ENCODE results near the gene PET100.

Gene PET100

DNA sequence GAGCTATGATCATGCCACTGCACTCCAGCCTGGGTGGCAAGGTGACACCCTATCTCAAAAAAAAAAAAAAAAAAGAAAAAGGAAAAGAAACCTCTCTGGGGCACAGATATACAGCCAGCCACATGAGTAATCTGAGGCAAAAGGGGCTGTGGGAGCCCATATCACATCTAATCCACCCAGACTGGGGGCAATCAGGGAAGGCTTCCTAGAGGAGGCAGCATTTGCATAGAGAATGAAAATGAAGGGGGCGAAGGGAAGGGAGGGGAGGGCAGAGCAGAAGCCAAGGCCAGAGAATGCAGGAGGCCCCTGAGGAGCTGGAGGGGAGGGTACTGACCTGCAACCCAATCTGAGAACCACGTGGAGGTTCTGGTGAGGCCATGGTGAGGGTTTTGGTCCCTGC is 20.6 kb downstream of the PET100 start:
- no peak for DNase-seq (ENCODE audit: low spot score)

DNA sequence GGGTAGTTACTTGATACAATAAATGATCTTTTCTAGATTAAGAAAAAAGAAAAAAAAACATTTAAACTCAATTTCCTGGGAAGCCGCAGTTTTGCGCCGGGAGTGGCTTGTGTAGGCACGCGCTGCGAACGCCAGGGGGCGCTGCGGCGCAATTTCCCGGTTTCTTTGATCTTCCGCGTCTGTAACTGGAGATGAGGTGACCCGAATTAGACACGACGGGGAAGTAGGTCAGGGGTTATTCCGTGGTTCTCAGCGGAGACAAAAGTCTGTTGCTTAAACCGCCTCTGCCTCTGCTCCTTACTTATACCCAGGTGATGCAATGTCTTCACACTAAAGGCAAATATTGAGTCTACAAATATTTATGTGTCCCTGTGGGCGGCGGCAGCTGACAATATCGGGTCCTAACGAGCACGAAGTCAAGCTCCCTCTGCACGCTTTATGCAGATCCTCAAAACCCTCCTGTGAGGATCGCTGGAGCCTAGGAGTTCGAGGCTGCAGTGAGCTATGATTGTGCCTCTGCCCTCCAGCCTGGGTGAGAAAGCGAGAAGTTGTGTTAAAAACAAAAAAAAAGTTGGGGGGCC is 22.6 kb downstream of the PET100 start:
- peak; percentile 88 for DNase-seq (ENCODE audit: low spot score)

DNA sequence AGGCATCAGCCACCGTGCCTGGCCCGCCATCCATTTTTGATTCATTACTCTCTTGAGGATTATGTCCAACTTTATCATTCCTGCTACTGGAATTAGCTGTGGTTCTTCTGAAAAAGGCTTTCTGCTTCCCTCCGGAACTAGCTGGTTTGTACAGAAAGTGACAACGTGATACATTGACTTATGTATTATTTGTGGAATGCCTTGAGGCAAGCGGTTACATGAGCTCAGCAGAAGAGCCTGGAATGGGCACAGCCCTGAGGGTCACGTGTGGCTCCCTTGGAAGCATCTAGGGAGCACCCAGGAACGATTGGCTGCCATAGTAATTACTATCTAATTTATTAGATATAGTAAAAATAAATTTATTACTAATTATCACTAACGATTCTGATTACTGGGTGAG is 24.8 kb downstream of the PET100 start:
- DNase-seq (ENCODE audit: low spot score): no peak

DNA sequence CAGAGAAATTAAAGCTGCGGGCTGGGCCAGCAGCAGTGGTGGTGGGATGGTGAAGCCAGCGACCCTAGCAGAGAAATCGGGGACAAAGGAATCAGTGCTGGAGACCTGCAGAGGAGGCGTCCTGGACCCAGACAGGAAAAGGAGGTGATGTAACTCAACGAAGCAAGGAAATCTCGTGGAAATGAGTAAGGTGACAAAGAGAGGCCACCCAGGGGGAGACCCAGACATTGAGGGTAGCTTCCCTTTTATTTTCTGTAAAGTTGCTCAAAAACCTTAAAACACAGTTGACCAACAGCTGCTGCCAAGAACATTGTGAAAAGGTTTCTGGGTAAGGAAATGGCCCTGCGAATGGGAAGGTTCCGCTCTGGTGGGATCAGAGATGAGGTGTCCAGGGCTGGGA is 26.0 kb downstream of the PET100 start:
- no peak for DNase-seq (ENCODE audit: low spot score)

DNA sequence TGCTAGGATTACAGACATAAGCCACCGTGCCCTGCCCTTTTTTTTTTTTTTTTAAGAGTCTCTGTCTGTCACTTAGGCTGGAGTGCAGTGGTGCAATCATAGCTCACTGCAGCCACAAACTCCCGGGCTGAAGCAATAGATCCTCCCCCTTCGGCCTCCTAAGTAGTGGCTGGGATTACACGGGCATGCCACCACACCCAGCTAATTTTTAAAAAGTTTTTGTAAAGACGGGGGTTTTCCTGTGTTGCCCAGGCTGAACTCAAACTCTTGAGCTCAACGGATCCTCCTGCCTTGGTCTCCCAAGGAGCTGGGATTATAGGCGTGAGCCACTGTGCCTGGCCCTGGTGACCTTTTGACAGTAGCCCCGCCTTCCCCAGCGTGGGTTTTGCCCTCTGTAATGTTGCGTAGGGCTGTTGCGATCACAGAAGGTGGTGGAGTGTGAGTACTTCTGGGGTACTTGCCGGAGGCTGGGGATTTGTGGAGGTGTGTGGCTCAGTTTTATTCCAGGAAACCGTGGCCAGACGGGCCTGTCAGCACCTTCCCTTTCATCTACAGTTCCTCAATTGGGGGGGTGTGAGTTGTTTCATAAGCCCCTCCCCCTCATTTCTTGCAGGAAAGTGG is 27.6 kb downstream of the PET100 start:
- no peak for DNase-seq (ENCODE audit: low spot score)

DNA sequence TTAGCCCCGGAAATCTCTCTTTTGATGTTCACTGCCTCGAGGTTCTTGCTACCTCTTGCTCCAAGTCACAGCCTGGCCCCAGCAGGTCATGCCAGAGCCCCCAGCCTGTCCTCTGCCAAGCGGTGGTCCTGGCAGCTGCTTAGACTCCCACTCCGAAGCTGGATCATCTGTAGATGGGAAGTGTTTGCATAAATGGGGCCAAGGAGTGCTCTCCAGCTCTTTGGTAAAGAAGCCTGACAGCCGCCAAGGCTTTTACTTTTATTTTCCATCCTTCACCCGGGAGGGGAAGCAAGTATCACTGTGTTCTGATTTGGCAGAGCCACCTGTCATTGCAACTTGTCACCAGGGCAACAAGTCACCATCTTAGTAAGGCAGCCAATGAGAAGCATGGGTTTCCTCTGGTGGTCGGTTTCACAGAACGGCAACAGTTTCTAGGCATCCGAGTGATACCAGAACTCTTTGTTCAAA is 28.7 kb downstream of the PET100 start:
- DNase-seq (ENCODE audit: low spot score): no peak

DNA sequence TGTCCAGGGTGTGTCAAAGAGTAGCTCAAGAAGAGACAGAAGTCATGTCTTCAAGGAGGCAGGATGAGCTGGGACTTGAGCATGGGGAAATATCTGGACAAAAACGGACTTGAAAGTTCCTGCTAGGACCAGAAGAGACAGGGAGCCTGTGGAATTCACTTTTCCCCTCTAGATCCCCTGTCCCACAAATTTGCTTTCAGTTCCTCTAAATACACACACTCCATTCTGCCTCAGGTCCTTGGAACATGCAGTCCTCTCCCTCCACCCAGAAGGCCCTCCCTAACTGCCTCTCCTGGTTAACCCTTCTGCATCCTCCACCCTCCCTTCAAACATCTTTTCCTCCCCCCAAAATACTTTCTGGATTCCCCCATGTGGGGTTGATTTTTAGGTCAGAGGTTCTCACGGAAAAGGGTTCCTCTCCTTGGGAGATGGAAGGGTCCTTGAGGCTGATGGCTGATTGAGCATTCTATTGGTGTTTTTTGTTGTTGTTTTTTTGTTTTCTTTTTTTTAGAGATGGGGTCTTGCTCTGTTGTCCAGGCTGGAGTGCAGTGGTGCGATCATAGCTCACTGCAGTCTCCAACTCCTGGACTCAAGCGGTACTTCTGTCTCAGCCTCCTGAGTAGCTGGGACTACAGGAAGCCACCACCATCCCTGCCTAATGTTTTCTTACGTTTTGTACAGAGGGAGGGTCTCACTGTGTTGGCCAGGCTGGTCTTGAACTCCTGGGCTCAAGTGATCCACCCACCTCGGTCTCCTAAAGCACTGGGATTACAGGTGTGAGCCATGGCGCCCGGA is 32.3 kb downstream of the PET100 start:
- DNase-seq (ENCODE audit: low spot score): no peak

DNA sequence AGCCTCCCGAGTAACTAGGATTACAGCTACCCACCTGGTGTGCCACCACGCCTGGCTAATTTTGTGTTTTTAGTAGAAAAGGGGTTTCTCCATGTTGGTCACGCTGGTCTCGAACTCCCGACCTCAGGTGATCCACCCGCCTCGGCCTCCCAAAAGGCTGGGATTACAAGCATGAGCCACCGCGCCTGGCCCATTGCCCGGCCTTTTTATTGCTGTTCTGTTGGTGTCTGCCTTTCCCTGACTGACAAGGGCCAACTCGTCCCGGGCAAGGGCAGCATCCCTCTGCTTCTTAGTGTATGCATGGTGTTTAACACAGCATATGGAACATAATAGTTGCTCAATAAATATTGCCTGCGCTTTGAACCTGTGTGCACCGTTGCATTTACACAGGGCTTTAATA is 33.1 kb downstream of the PET100 start:
- DNase-seq (ENCODE audit: low spot score): no peak

DNA sequence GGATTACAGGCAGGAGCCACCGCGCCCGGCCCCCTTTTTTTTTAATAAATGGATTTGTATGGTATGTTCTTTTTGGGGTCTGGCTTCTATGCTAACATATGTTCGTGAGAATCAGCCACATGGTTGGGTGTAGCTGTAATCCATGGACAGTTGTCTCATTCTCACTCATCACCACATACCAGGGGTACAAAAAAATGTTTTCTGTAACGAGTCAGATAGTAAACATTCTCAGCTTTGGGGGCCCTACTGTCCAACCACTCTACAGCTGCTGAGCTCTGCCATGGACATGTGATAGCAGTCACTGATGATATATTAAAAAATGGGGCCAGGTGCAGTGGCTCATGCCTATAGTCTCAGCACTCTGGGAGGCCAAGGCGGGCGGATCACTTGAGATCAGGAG is 34.1 kb downstream of the PET100 start:
- DNase-seq (ENCODE audit: low spot score): no peak

DNA sequence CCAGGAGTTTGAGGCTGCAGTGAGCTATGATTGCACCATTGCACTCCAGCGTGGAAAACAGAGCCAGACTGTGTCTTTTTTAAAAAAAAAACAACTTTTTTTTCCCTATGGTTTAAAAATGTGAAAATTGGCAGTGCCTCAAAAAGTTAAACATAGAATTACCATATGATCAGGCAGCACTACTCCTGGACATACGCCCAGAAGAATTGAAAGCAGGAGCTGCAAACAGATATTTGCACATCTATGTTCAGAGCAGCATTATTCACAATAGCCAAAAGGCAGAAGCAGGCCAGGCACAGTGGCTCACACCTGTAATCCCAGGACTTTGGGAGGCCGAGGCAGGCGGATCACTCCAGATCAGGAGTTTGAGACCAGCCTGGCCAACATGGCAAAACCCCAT is 35.5 kb downstream of the PET100 start:
- DNase-seq (ENCODE audit: low spot score): no peak

DNA sequence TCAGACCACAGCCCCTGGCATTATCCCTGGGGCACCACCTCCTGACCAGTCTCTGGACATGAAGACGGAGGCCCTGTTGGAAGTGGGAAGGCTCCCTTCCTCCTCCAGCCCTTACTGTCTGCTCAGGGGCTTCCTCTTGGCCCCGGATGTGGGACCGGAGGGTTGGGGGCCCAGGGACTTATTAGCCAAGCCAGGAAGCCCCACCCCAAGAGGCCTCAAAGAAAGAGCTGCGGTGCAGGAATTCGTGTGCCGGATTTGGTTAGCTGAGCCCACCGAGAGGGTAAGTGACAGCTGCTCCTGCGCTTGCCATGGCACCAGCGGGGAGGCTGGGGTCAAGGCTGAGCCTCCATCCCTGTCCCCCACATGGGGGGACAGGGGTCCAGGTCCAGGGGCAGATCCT is 39.2 kb downstream of the PET100 start, which contains the start of gene RETN:
RETN (plus strand) TSS at position 208 of the 400 bp plus-strand sequence. CDS start 278 bp downstream, outside the sequence.
- DNase-seq (ENCODE audit: low spot score): no peak

DNA sequence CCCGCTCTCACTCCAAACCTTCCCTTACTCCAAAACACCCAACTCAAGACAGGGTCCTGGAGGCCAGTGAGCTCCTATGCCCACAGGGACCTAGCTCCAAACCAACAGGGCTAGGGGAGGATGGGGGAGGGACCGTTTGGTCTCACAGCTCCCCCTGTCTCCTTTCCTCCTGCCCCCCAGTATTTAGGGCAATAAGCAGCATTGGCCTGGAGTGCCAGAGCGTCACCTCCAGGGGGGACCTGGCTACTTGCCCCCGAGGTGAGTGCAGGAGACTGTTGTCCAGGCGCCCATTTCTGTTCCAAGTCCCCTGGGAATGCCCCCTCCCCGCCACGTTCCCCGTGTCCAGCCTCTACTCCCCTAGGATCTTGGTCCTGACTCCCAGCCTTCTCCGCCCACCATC is 40.0 kb downstream of the PET100 start:
- DNase-seq (ENCODE audit: low spot score): no peak

DNA sequence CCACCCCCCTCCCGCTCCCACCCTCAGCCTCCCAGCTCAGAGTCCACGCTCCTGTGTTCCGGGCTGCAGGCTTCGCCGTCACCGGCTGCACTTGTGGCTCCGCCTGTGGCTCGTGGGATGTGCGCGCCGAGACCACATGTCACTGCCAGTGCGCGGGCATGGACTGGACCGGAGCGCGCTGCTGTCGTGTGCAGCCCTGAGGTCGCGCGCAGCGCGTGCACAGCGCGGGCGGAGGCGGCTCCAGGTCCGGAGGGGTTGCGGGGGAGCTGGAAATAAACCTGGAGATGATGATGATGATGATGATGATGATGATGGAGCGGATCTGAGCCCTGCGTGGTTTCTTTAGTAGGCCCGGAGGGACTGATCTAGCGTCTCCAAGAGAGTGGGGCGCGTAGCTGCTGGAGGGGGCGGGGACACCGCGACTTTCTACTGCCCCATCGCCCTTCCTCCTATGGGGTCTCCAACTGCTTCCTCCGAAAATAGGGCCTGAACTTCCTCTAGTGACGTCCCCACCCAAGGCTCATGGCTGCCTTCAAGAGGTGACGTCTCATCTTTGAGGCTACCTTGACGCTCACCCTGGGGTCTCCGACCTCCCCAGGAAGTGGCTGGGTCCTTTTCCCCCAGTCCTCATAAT is 40.7 kb downstream of the PET100 start:
- no peak for DNase-seq (ENCODE audit: low spot score)

DNA sequence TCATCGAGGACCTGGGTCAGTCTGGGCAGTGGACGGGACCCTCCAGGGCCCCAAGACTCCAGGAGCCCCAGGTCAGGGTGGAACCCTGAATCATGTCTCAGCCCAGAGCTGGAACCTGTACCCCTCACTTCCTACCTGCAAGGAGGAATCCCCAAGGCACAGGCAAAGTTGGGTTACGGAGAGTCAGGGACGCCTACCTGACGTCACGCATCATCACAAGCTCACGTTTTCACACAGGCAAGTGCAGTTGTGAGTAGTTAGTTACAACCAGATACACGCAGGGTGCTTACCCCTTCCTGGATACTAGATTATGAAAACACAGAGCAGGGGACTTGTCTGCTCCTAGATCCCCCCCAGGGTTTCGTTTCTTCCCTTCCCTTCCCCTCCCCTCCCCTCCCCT is 41.2 kb downstream of the PET100 start:
- no peak for DNase-seq (ENCODE audit: low spot score)

DNA sequence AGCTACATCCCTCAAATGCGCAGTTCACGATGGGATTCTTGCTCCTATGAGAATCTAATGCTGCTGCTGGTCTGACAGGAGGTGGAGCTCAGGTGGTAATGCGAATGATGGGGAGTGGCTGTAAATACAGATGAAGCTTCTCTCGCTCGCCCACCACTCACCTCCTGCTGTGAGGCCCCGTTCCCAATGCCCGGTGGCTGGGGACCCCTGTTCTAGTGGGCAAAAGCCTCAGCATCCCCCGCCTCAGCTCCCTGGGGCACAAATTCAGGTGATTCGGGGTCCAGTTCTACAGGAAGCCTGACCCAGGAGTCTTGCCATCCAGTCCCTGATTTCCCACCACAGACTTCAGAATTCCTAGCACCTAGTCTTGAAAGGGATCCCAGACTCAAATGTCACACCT is 42.9 kb downstream of the PET100 start:
- no peak for DNase-seq (ENCODE audit: low spot score)

DNA sequence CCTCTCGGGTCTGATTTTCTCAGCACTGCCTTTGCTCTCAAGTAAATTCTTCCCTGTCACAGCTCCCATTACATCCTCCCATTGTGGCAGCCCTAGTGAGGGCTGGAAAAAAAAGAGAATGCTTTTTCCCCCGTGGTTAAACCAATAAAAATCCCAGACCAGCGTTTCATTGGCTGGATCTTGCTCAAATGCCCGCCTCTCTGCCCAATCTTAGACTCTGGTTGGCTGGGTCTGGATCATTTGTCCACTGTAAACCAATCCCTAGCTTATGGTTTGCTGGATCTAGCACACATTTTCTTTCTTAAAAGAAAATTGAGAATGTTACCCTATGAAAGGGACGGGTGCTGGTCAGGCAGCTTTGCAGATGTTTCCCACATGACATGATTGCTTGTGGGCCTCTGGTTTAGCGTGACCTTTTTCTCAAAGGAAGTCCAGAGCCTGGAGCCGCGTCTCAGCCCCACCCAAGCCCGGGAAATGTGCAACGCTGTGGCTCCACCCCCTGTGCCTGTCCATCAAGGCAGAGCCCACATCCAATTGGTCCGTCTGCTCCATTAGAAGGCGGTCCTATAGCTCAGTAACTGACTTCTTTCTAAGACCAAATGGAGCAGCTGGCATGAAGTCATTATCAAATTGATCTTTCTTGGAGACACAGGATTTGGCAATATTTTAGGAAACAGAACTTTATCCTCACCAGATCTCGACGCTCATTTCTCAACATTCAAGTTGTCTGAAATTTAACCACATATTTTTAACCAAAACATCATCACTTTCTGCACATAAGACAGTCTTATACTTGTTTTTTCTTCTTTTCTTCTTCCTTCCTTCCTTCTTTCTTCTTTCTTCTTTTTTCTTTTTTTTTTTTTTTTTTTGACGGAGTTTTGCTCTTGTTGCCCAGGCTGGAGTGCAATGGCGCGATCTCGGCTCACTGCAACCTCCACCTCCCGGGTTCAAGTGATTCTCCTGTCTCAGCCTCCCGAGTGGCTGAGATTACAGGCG is 44.7 kb downstream of the PET100 start:
- peak; percentile 87 for DNase-seq (ENCODE audit: low spot score)

DNA sequence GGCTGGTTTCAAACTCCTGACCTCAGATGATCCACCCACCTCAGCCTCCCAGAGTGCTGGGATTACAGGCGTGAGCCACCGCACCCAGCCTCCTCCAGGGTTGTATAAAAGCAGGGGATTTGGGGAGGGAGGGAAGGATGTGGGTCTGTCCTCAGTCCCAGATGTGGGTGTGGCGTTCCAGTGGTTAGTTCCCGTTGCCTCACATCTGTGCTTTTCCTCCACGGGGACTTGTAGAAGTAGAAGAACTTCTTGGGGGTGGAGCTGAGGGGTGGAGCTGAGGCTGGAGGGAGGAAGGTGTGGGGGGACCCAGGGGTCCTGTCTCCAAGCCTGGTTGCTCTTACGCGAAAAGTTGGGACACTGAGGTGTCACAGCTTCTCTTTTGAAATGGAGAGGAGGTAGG is 46.8 kb downstream of the PET100 start:
- no peak for DNase-seq (ENCODE audit: low spot score)

DNA sequence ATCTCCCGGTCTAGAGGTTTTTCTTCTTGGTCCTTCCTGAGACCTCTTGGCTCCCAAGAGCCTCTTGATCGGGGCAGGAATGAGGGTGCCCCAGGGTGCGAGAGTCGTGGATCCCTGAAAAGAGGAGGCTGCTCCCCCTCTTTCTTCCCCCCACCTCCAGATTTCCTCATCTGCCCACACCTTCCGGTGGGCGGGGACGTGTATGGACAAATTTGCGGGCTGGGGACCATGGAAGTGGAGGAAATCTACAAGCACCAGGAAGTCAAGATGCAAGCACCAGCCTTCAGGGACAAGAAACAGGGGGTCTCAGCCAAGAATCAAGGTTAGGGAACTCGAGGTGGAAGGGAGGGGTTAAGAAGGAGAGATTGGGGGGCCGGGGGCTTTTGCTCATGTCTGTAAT is 47.3 kb downstream of the PET100 start, which contains the start of gene MCEMP1:
MCEMP1 (plus strand) TSS at position 237 of the 400 bp plus-strand sequence; CDS start at position 268, 31 bp downstream.
- DNase-seq (ENCODE audit: low spot score): no peak

DNA sequence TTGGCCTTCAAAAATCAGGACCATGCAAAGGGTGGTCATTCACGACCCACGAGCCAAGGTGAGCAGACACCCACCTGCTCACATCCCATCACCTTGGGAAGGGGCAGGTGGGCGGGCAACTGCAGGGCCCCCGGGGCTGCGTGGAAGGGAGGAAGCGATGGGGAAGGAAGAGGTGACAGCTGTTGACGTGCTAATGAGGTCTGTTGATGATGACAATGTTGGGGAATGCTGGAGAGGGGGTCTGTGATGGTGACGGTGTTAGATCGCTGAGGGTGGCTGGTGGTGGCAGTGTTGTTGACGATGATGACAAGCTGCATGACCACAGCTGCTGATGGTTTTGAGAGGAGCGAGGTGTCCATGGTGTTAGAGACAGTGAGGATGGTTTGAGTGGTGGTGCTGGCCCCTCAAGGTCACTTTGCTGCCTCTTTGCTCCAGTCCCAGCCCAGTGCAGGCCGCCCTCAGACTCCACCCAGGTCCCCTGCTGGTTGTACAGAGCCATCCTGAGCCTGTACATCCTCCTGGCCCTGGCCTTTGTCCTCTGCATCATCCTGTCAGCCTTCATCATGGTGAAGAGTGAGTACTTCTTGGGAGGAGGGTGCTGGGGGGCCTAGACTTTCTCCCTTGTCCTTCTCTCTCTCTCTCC is 48.2 kb downstream of the PET100 start:
- no peak for DNase-seq (ENCODE audit: low spot score)

DNA sequence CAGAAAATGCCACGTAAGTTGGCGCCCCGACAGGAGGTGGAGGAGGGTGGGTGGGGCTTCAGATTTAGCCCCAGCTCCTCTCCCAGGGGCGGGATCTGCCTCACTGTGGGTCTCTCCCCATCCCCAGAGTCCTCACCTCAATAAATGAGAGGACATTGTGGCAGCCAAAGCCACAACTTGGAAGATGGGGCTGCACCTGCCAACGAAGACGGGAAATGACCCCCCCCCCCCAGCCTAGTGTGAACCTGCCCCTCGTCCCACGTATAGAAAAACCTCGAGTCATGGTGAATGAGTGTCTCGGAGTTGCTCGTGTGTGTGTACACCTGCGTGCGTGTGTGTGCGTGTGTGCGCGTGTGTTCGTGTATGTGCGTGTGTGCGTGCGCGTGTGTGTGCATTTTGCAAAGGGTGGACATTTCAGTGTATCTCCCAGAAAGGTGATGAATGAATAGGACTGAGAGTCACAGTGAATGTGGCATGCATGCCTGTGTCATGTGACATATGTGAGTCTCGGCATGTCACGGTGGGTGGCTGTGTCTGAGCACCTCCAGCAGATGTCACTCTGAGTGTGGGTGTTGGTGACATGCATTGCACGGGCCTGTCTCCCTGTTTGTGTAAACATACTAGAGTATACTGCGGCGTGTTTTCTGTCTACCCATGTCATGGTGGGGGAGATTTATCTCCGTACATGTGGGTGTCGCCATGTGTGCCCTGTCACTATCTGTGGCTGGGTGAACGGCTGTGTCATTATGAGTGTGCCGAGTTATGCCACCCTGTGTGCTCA is 49.6 kb downstream of the PET100 start:
- DNase-seq (ENCODE audit: low spot score): no peak
